HCT116 (cell line): ENCODE results near the gene PDE7B. TPM values are rescaled to one million over a fixed set of nuclear protein-coding genes. Genes with fewer than 3 reads are reported as not detected.

Experiments used
- ATAC-seq: fragments of 200-7000 bp; cut with Tn5 transposase; 2 replicates; pipeline ENCODE4 v1.9.1; 2020; ENCODE audit warnings: mild to moderate bottlenecking, moderate library complexity
- BruUV-seq: library from RNA; stranded (reverse); fragments of 400-500 nt; replicated peaks from 2 replicates; lab custom pipeline; 2021; lab: Mats Ljungman, UMichigan
- CTCF ChIA-PET: fragments of 300-600 bp; sonication (Branson Sonifier 250); formaldehyde crosslinking; loops from one replicate; lab custom pipeline; 2021; ENCODE audit warnings: antibody characterized with exemption; lab: Charles Lee
- POLR2A ChIA-PET: fragments of 300-600, 350-600 bp; sonication (Branson Sonifier 250); formaldehyde crosslinking; loops from one replicate; lab custom pipeline; 2021; ENCODE audit warnings: antibody characterized with exemption; lab: Charles Lee
- RAD21 ChIA-PET, 2 experiments: fragments of 300-600 bp; sonication (Branson Sonifier 250); formaldehyde crosslinking; loops; one replicate each; lab custom pipeline; 2023; ENCODE audit warnings: low total read pairs in 2 of 2; ENCODE audit not compliant: uncharacterized antibody in 2 of 2, unreplicated experiment in 2 of 2, low non-redundant PET in 1 of 2; lab: Charles Lee
- DNase-seq: peaks from one replicate; pipeline ENCODE4 v3.0.0-alpha.2; 2010; ENCODE audit warnings: low read depth, low spot score
- H2AFZ ChIP-seq: fragments of 200-600 bp; shearing (Covaris generic), sonication (generic); 2 replicates; pipeline ENCODE4 v1.6.1; 2017; ENCODE audit warnings: low read depth, mixed run types, mixed read lengths, antibody characterized with exemption, low read length; ENCODE audit not compliant: poor library complexity, severe bottlenecking
- H3K27ac ChIP-seq: 2 replicates; pipeline ENCODE4 v1.5.1; 2012; ENCODE audit warnings: low read depth, low read length
- H3K27me3 ChIP-seq: fragments of 200-600 bp; sonication (generic); 2 replicates; pipeline ENCODE4 v1.6.1; 2016; ENCODE audit warnings: mixed run types, low read length, mixed read lengths; ENCODE audit not compliant: insufficient read depth
- H3K36me3 ChIP-seq, 2 experiments: fragments of 200-500 bp in 1 of 2; fragments of 200-600 bp in 1 of 2; sonication (Bioruptor generic) in 1 of 2; sonication (generic) in 1 of 2; 2 replicates each; pipeline versions ENCODE4 v1.5.1 to v1.6.1; 2014 to 2016; ENCODE audit warnings: low read length in 2 of 2, inconsistent platforms in 1 of 2, mixed read lengths in 1 of 2, mixed run types in 1 of 2; ENCODE audit not compliant: insufficient read depth in 2 of 2, control insufficient read depth in 1 of 2
- H3K4me1 ChIP-seq, 2 experiments: fragments of 200-600 bp in 1 of 2; sonication (generic) in 1 of 2; 2 replicates each; pipeline versions ENCODE4 v1.5.1 to v1.6.1; 2012 to 2017; ENCODE audit warnings: low read length in 2 of 2, inconsistent platforms in 1 of 2, mild to moderate bottlenecking in 1 of 2, mixed read lengths in 1 of 2, mixed run types in 1 of 2, moderate library complexity in 1 of 2; ENCODE audit not compliant: insufficient read depth in 2 of 2, control insufficient read depth in 1 of 2
- H3K4me2 ChIP-seq: fragments of 200-600 bp; sonication (generic); 2 replicates; pipeline ENCODE4 v1.6.1; 2017; ENCODE audit warnings: mixed run types, low read length, mixed read lengths
- H3K4me3 ChIP-seq, 2 experiments: fragments of 200-600 bp in 1 of 2; sonication (generic) in 1 of 2; replicated peaks in 1 of 2; 2 replicates each; pipeline ENCODE4 v1.5.1; 2011 to 2016; ENCODE audit warnings: low read length in 2 of 2, control low read depth in 1 of 2, low read depth in 1 of 2, mild to moderate bottlenecking in 1 of 2, mixed read lengths in 1 of 2, mixed run types in 1 of 2
- H3K79me2 ChIP-seq: fragments of 200-600 bp; sonication (generic); 2 replicates; pipeline ENCODE4 v1.6.1; 2017; ENCODE audit warnings: mild to moderate bottlenecking, mixed run types, low read length, moderate library complexity, mixed read lengths; ENCODE audit not compliant: insufficient read depth
- H3K9ac ChIP-seq: fragments of 200-600 bp; sonication (generic); 2 replicates; pipeline ENCODE4 v1.6.1; 2016; ENCODE audit warnings: low read length, mixed read lengths
- H3K9me2 ChIP-seq: fragments of 200-600 bp; sonication (generic), shearing (Covaris generic); 2 replicates; pipeline ENCODE4 v1.6.1; 2017; ENCODE audit warnings: mixed run types, mild to moderate bottlenecking, moderate library complexity; ENCODE audit not compliant: insufficient read depth
- H3K9me3 ChIP-seq, 2 experiments: fragments of 200-500 bp in 1 of 2; fragments of 200-600 bp in 1 of 2; sonication (Bioruptor generic) in 1 of 2; sonication (generic) in 1 of 2; 2 replicates each; pipeline ENCODE4 v1.6.1; 2014 to 2017; ENCODE audit warnings: low read length in 2 of 2, mixed read lengths in 2 of 2, inconsistent platforms in 1 of 2, low read depth in 1 of 2, mild to moderate bottlenecking in 1 of 2, mixed run types in 1 of 2, moderate library complexity in 1 of 2; ENCODE audit not compliant: control insufficient read depth in 1 of 2, insufficient read depth in 1 of 2
- H4K20me1 ChIP-seq: fragments of 200-600 bp; sonication (generic), shearing (Covaris generic); 2 replicates; pipeline ENCODE4 v1.6.1; 2017; ENCODE audit warnings: mixed run types, mild to moderate bottlenecking, moderate library complexity; ENCODE audit not compliant: insufficient read depth
- ATF3 ChIP-seq: IDR thresholded peaks from 2 replicates; pipeline ENCODE4 v1.6.1; 2012
- CTCF ChIP-seq, 3 experiments: fragments of 200-600 bp in 1 of 3; sonication (generic) in 1 of 3; IDR thresholded peaks in 2 of 3; conservative IDR thresholded peaks in 1 of 3; 2 replicates each; pipeline ENCODE4 v1.5.1; 2012 to 2017; ENCODE audit warnings: low read depth in 2 of 3, low read length in 2 of 3, antibody characterized with exemption in 1 of 3, borderline replicate concordance in 1 of 3, control low read depth in 1 of 3, mild to moderate bottlenecking in 1 of 3, mixed read lengths in 1 of 3, mixed run types in 1 of 3, moderate library complexity in 1 of 3; ENCODE audit not compliant: insufficient read depth in 1 of 3
- RAD21 ChIP-seq: IDR thresholded peaks from 2 replicates; pipeline ENCODE4 v1.6.1; 2012; ENCODE audit warnings: low read depth, mild to moderate bottlenecking
- ZNF274 ChIP-seq: fragments of 200-500 bp; sonication (Bioruptor generic); IDR thresholded peaks from 2 replicates; pipeline ENCODE4 v1.6.1; 2014; ENCODE audit warnings: mild to moderate bottlenecking, low read depth, low read length, inconsistent platforms
- intact Hi-C: fragments of 100-400 bp; cut with micrococcal nuclease; formaldehyde crosslinking; loops from 2 replicates; pipeline ENCODE4 v1.10.0; 2022
- total RNA-seq: library from RNA; stranded (reverse); gene quantifications from one replicate; pipeline ENCODE4 v1.2.1, GENCODE V29; 2021; ENCODE audit not compliant: unreplicated experiment

The PDE7B gene
- total RNA-seq, 1 experiment from 2014 or later: 0.61 TPM

GRCh38 chr6:136201732-136202131, 350.2 kb downstream of the PDE7B start:
- peak; percentile 29 for TF ChIP-seq RAD21
- TF ChIP-seq ATF3: no peak
- Histone ChIP-seq H3K4me2 (no peak overlapping the region), H3K4me3 (no peak overlapping the region), H4K20me1 (no peaks in the 10 kb centered on the region), H3K9me2 (no peaks in the 10 kb centered on the region), H3K9me3 (no peaks in the 10 kb centered on the region), H3K27me3 (no peaks in the 10 kb centered on the region), H3K4me1 (no peaks in the 10 kb centered on the region), H3K27ac (no peak overlapping the region), H3K9ac (no peak overlapping the region), H2AFZ (no peak overlapping the region), H3K79me2 (no peaks in the 10 kb centered on the region), H3K36me3 (no peaks in the 10 kb centered on the region)
- ChIA-PET POLR2A (no interaction called here), RAD21 (no interaction called here), CTCF (no interaction called here)
- no peak for DNase-seq
- intact Hi-C loops: no loop called here
- ATAC-seq: no peak
- BruUV-seq: no TSS peak

GRCh38 chr6:136208783-136209182, 357.3 kb downstream of the PDE7B start:
- H3K27ac ChIP-seq: no peak overlapping the region
- no peaks in the 10 kb centered on the region for H3K4me1 ChIP-seq
- no peaks in the 10 kb centered on the region for H3K79me2 ChIP-seq
- no peak overlapping the region for H3K4me3 ChIP-seq
- no peak for DNase-seq
- no peaks in the 10 kb centered on the region for H3K9me3 ChIP-seq
- no peaks in the 10 kb centered on the region for H3K27me3 ChIP-seq
- 0 out of 2 replicates have a peak, but pooled peaks have one; percentile 34 for ATAC-seq
- no peak overlapping the region for H3K4me2 ChIP-seq
- RAD21 ChIA-PET: no interaction called here
- no peaks in the 10 kb centered on the region for H3K9me2 ChIP-seq
- no TSS peak for BruUV-seq
- no peak overlapping the region for H2AFZ ChIP-seq
- H3K36me3 ChIP-seq: no peaks in the 10 kb centered on the region
- no peaks in the 10 kb centered on the region for H4K20me1 ChIP-seq
- POLR2A ChIA-PET: no interaction called here
- CTCF ChIA-PET: interaction anchor here (0.7 to 1.3 kb wide), 2 partner anchors 20 to 177 kb away, joined by 3 read pairs; no protein-coding TSS in a partner anchor
- H3K9ac ChIP-seq: no peak overlapping the region
- TF ChIP-seq CTCF (IDR thresholded peaks at IDR 0.05 in 2 of 3, conservative IDR thresholded peaks at IDR 0.05 in 1 of 3; ENCODE audit: borderline replicate concordance in 1 of 3, insufficient read depth in 1 of 3, low read depth in 2 of 3, low read length in 2 of 3): peak; percentile 24 to 50 (median 33); a peak in 4 of 6 replicates
- 0 out of 2 replicates have a peak, but pooled peaks have one; percentile 29 for TF ChIP-seq RAD21
- TF ChIP-seq ZNF274: no peak
- intact Hi-C loops: no loop called here
